Ishikawa (cell line): ENCODE data around the gene SGCG.

Experiments used
- CEBPB ChIP-seq: IDR thresholded peaks from 2 replicates; pipeline ENCODE4 v1.6.1; 2012
- CREB1 ChIP-seq: IDR thresholded peaks from 2 replicates; pipeline ENCODE4 v1.6.1; 2012; ENCODE audit warnings: low read depth
- EGR1 ChIP-seq: IDR thresholded peaks from 2 replicates; pipeline ENCODE4 v1.6.1; 2012
- EP300 ChIP-seq: IDR thresholded peaks from 2 replicates; pipeline ENCODE4 v1.6.1; 2012; ENCODE audit warnings: borderline replicate concordance
- FOXM1 ChIP-seq: IDR thresholded peaks from 2 replicates; pipeline ENCODE4 v1.6.1; 2012; ENCODE audit warnings: low read depth, borderline replicate concordance
- MAX ChIP-seq: IDR thresholded peaks from 2 replicates; pipeline ENCODE4 v1.6.1; 2012
- NFIC ChIP-seq: IDR thresholded peaks from 2 replicates; pipeline ENCODE4 v1.6.1; 2012
- RAD21 ChIP-seq: IDR thresholded peaks from 2 replicates; pipeline ENCODE4 v1.6.1; 2012; ENCODE audit warnings: low read depth
- REST ChIP-seq: IDR thresholded peaks from 2 replicates; pipeline ENCODE4 v1.6.1; 2012; ENCODE audit warnings: low read depth, mild to moderate bottlenecking
- TAF1 ChIP-seq: IDR thresholded peaks from 2 replicates; pipeline ENCODE4 v1.6.1; 2012; ENCODE audit warnings: low read depth, mild to moderate bottlenecking
- TCF12 ChIP-seq: IDR thresholded peaks from 2 replicates; pipeline ENCODE4 v1.6.1; 2012; ENCODE audit warnings: low read depth
- TEAD4 ChIP-seq: IDR thresholded peaks from 2 replicates; pipeline ENCODE4 v1.6.1; 2012
- USF1 ChIP-seq: IDR thresholded peaks from 2 replicates; pipeline ENCODE4 v1.6.1; 2012
- YY1 ChIP-seq: IDR thresholded peaks from 2 replicates; pipeline ENCODE4 v1.6.1; 2012; ENCODE audit warnings: low read depth
- ZBTB7A ChIP-seq: IDR thresholded peaks from 2 replicates; pipeline ENCODE4 v1.6.1; 2012; ENCODE audit warnings: low read depth

Gene SGCG

GRCh38 chr13:23203516-23203915, 22.7 kb downstream of the SGCG start:
- TF ChIP-seq MAX (no peak), NFIC (no peak), REST (no peak), CEBPB (no peak), ZBTB7A (no peak), TEAD4 (no peak), CREB1 (no peak), FOXM1 (no peak), EP300 (no peak), YY1 (no peak), TCF12 (no peak), RAD21 (no peak), USF1 (no peak), EGR1 (no peak), TAF1 (no peak)

GRCh38 chr13:23205807-23206206, 25.0 kb downstream of the SGCG start:
- TF ChIP-seq TEAD4 = no peak

- TF ChIP-seq EP300 (no peak), NFIC (no peak), YY1 (no peak), REST (no peak), TAF1 (no peak), TCF12 (no peak), RAD21 (no peak)
Observed at GRCh38 chr13:23212671-23213070, 31.9 kb downstream of the SGCG start.

GRCh38 chr13:23231241-23231640, 50.5 kb downstream of the SGCG start:
- TF ChIP-seq MAX (no peak), YY1 (no peak), RAD21 (no peak), CREB1 (no peak), TAF1 (no peak), REST (no peak), TEAD4 (no peak), CEBPB (no peak), FOXM1 (no peak), EGR1 (no peak)

GRCh38 chr13:23235994-23236393, 55.2 kb downstream of the SGCG start:
- TF ChIP-seq MAX = no peak

GRCh38 chr13:23243066-23243465, 62.3 kb downstream of the SGCG start:
- no peak for TF ChIP-seq FOXM1
- TF ChIP-seq USF1 = no peak
- TF ChIP-seq NFIC = no peak
- no peak for TF ChIP-seq REST
- TF ChIP-seq TEAD4 = no peak
- no peak for TF ChIP-seq EP300
- no peak for TF ChIP-seq CEBPB
- no peak for TF ChIP-seq ZBTB7A
- TF ChIP-seq TAF1 = no peak
- no peak for TF ChIP-seq RAD21
- TF ChIP-seq EGR1 = no peak
- no peak for TF ChIP-seq MAX
- TF ChIP-seq CREB1 = no peak
- TF ChIP-seq YY1 = no peak
